ENCODE measurements around the gene ACIN1.
A peak's percentile ranks its signal among the peaks of the same experiment; 100 is the strongest.
"Not testable (repeated sequence)": the region's sequence is repeated elsewhere in the genome, so short reads cannot be mapped to it uniquely, and the experiment has no call there.

The ACIN1 gene

DNA sequence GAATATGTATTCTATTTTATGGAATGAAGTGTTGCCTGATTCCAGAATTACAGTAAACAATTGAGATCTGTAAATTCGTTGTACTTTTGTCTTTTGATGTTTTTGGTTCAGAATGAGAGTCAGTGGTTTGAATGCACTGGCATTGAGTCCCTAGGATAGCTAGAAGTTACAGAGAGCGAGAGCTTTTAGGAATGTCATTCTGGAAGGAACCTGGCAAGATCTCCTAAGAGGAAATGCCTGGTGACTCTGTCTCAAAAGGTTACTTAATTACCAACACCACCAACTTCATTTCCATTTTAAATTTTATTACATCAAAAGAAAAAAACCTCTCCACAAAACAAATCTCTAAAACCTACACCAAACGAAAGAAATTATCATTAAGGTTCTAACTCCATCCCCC is 30.1 kb upstream of the ACIN1 start:
- DNase-seq (ENCODE audit: low spot score) (no peak), FAIRE-seq (no peak)

DNA sequence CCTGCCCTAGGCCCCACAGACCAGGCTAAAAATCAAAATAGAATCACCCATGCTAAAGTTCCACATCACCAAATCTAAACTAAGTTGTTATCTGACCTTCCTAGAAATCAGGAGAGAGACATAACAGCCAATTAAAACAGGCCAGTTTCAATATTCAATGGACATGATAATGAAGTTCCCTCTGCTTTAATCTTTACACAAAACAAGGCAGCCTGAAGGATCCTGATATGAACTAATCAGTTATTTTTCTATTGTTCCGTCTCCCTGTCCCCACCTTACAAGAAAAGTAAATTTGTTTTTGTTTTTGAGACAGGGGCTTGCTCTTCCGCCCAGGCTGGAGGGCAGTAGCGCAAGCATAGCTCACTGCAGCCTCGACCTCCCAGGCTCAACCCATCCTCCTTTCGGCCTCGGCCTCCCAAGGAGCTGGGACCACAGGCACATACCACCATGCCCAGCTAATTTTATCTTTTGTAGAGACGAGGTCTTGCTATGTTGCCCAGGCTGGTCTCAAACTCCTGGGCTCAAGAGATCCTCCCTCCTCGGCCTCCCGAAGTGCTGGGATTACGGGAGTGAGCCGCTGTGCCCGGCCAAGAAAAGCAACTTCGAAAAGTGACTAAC is 29.5 kb upstream of the ACIN1 start:
- DNase-seq (ENCODE audit: low spot score) = no peak
- FAIRE-seq = no peak

DNA sequence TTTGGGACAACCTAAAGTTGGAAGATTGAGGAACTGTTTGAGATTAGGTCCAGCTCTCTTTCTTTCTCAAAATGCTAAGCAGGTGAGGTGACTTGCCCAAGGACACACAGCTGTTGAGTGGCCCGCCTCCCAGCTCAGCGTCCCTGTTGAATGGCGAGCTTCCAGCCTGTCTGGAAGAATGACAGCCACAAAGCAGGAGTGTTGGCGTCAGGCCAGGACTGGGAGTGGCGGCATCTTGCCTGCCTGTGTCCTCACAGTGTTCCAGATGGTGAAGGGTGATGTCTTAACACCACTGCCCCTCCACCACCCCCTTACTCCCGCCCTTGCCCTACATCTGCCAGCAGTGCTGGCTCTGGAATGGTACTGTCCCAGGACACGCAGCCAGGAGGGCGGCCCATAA is 28.5 kb upstream of the ACIN1 start:
- no peak for FAIRE-seq
- no peak for DNase-seq (ENCODE audit: low spot score)

DNA sequence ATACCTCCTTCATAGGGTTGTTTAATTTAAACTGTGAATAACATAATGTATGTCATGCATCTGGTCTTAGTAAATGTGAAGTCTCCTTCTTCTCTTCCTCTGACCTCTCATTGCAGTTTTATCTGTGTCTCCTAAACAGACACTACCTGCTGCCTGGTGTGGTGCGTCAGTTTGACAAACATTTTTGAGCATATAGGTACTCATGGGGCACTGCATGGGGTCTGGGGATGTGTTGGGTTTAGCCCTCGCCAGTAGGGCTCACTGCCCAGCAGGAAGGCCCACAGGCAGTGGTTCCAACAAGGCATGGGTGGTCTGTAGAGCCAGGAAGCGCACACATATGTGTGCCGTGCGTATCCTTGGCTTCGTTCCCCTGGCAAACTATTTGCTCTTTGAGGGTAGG is 27.1 kb upstream of the ACIN1 start:
- no peak for FAIRE-seq

DNA sequence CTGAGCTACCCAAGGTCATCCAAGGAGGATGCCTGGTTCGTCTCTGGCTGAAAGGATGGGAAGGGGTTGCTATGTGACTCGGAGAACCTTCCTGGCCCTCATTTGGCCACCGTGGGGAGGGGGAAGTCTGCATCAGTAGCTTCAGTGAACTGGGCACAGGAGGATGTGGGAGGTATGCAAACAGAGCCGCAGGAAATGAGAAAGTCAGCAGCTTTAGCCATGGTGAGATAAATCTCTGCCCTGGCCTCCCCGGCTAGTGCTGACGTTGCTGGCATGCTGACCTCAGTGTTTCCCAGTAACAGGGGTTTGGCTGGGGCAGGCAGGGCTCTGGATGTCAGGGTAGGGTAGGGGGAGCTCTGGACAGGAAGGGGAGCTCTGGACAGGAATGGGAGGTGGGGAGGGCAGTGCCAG is 26.4 kb upstream of the ACIN1 start:
- FAIRE-seq = no peak

More for the DNA sequence above, 27.1 kb upstream of the ACIN1 start:
- DNase-seq (ENCODE audit: low spot score) = no peak

DNA sequence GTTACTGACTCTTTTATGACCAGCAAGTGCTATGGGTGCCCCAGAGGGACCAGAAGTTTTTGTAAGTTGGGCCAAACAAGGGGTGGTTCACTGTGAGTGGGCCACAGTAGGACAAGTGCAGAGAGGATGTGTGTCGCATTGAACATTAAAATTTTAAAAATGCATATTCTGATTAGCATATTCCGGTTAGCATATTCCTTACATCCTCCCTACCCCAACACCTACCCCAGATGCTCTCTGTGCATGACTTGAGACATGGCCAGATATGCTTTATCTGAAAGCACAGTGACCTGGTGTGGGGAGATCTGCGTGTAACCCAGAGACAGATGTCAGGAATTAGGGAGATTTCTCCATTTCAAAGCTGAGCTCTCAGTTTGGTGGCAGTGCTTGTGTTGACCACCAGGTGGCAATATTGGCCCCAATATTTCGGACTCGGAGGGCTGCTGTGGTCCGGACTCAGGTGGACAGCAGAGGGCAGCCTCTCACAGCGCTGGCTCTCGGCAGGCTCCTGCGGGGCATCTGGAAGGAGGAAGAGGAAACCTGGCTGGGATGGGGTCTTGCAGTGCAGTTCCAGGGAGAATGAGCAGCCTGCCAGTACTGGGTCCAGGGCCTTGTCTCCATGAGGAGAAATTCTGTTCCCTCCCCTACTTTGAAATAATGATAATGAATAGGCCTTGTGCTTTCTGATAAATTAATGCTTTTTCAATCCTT is 25.8 kb upstream of the ACIN1 start:
- FAIRE-seq (no peak), DNase-seq (ENCODE audit: low spot score) (peak; percentile 64)

More for the DNA sequence above, 26.4 kb upstream of the ACIN1 start:
- peak; percentile 68 for DNase-seq (ENCODE audit: low spot score)

DNA sequence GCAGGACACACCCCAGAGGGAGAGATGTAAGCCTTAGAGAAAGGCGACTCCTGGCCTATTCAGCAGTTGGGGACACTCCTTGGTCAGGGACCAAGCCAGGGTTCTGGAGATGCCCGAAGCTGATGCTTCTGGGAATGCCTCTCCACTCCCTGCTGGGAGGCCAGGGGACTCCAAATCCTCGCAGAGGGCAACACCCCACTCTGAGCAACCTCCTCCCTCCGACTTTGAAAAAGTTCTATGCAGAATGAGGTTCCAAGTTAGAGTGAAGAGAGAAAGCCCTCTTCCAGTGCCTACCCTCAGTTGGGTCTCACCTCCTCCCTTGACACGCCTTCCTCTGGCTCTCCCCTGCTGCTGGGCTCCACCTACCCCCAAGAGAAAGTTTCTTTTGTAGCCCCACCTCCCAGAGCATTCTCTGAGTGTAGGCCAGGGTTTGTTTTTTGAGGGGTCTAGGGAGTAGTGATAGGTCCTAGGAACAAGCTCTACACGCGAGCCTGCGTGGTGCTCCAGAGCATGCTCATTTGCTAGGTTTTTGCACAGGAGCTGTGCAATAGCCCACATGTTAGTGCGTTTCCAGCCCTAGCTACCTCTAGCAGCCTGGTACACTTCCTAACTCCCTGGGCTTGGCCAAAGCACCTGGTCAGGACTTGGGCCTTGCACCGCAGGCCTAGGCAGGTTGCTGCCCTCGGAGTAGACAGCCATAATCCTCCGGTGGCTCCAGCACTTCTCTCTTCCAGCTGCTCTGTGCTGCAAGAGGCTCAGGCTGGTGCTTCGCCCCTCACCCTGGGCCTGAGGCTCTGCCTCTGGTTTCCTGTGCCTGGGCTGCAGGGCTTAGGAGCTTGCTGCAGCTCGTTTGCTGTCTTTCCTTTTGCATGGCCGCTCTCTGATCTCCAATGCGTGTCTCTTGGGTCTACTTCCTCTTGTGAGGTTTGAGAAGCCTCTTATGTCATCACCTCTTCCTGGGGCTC is 24.7 kb upstream of the ACIN1 start:
- DNase-seq (ENCODE audit: low spot score) (no peak), FAIRE-seq (no peak)

DNA sequence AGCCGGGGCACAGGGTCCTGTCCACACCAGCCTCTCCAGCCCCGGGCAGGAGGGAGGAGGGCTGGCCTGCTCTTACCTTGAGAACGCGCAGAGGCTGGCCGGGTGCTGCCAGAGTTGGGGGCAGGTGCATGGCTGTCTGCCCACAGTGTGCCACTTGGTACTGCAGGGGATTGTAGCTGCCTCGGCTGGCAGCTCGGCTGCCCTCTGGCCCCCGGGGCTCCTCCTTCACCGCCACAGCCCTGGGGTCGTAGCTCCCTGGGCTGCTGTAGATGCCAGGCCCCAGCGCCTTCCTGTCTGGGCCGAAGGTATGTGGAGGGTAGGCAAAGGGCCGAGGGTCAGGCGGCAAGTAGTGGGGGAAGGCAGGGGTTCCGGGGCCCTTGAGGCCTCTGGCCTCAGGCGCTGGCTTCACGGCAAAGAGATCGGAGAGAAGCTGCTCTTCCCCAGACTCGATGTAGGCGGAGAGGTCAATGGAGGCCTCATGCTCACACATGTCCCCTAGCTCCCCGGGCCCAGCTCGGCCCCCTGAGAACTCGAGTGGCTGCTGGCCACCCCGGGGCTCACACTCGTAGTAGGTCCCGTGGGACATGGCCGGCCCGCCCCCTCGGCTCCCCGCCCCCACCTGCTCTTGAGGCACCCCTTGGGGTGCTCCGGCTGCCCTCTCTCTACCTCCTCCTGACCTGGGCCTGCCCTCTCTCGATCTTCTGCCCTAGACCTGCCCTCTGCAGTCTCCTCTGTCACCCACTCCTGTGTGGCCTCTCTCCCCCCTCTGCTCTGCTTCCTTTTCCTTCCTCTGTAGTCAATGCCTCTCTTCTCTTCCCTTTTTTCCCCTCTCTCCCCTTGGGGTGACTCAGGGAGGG is 23.8 kb upstream of the ACIN1 start, which contains the start of gene CEBPE:
Gene CEBPE, minus strand, starts transcription at position 750 of the 857 bp plus-strand sequence. Its CDS starts 164 bp downstream, at position 586.
- FAIRE-seq = no peak
- no peak for DNase-seq (ENCODE audit: low spot score)

DNA sequence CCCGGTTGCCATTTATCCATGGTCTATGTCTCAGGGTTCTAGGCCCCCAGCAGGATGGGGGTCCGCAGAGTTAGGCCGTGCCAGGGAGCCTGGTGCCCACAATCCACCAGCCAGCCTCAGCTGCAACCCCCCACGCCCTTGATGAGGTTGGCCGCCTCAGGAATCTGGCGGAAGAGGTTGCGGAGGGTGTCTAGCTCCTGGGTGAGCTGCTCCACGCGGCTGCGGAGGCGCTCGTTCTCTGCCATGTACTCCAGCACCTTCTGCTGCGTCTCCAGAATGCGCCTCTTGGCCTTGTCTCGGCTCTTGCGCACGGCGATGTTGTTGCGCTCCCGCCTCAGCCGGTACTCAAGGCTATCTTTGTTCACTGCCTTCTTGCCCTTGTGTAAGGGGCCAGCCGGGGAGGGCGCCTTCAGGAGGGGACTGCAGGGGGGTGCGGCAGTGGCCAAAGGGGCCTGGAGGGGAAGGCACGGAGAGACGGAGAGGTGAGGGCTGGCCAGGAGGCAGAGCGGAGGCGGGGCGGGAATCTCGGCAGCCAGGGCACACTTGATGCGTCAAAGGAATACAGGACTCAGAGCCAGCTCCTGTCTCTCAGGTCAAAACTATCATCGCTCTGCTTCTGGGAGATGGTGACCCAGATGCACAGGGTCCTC is 22.6 kb upstream of the ACIN1 start:
- FAIRE-seq (no peak), DNase-seq (ENCODE audit: low spot score) (no peak)

DNA sequence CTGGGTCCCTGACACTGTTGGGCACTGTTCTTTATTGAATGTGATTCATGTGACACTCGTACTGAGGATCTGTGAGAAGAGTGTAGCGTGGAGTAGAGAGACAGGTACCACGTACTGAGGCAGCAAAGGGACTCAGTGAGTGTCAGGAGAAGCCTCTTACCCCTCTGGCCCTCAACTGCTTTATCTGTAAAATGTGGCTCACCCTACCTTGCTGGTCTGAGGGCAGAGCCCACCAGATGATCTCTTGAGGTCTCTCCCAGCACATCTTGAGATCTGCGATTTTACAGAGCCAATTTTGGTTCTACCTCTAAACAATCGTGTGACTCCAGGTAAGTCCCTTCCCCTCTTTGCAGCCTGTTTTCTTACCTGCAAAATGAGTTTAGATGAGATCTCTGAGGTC is 21.0 kb upstream of the ACIN1 start:
- DNase-seq (ENCODE audit: low spot score) = no peak
- FAIRE-seq = no peak

DNA sequence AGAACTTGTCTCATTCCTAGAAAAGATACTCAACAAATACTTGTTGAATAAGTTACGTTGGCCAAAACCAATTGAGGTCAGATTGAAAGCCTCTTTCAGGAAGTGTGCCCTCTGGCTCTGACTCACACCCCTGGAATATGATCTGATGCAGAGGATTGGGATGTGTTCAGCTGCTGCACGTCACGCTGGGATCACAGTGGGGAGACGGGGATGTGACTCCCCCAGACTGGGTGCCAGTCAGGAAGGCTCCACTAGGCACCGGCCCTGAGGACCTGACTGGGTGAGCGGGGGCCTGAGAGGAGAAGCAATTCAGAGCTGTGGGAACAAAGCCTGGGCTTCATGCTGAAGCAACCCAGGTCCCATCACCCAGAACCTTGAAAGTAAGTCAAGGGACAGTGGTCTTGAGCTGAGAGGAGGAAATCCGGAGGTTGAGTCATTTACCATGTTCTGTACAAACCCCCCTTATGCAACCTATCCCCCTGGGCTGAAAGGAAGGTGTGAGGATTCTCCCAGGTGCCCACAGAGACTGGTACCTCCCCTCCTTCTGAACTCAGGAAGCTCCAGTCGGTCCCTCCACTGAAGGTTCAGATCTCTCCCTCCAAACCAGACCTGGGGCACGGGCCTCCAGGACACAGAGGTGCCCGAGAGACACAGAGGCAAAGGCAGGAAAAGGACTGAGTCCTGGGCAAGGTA is 20.2 kb upstream of the ACIN1 start:
- peak; percentile 38 for FAIRE-seq
- DNase-seq (ENCODE audit: low spot score) = peak; percentile 82

DNA sequence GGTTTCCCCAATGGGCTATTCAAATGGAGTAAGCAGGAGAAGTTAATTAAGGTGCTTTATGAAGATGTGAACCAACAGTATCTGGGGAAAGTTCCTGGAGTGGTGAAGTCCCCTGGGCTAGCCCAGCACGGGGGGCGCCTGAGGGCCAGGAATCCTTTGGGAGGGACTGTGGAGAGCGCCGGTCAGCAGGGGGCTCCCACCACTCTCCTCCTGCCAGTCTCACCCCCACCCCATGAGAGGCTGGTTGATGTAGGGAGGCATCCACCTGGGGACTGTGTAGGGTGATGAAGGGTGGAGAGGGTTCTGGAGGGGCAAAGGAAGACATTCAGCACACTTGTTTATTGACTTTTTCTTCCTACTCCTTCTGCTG is 19.7 kb upstream of the ACIN1 start:
- DNase-seq (ENCODE audit: low spot score) (no peak), FAIRE-seq (no peak)

DNA sequence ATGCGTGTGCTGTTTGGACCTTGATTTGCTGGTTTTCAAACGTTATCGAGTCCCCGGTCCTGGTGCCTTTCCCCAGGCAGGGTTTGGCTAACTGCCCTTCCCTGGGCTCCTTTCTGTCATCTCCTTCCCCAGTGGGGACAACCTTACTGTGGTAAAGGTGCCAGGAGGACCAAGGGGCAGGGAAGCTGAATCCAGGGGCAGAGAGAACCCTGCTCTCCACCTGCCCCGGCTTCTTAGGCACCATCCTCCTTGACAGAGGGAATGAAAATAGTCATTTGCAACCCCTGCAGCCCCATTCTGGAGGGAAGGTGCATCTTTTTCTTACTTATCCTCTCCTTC is 19.2 kb upstream of the ACIN1 start:
- DNase-seq (ENCODE audit: low spot score) (no peak), FAIRE-seq (no peak)

DNA sequence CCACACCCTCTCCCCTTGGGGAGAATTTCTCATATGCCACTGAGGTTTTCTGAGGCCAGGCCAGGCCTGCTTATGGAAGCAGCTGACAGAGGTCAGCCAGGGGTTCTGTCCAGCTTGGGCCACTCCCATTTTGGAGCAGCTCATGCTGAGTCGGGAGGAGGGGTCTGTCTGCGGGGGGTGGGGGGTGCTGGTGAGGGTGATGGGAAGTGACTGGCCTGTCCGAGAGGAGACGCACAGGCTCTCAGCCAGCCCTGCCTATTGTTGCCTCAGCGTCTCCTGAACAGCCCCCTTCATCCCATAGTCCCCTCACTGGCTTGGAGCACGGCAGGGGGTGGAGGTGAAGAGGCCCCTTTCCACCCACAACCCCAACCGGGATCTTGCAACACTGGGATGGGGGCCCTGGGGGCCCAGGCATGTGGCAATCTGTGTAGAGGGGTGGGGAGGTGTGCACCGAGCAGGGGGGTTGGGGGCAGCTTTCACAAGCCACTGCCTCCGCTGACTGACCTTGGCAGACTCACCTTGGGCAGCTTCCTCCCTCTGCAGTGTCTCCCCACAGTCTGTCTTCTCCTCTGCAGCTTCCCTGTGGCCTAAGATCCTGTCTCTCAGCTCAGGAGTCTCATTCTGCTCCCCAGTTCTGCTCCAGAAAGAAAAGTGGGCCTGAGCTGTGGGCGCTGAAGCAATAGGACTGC is 18.6 kb upstream of the ACIN1 start:
- FAIRE-seq (no peak), DNase-seq (ENCODE audit: low spot score) (no peak)

DNA sequence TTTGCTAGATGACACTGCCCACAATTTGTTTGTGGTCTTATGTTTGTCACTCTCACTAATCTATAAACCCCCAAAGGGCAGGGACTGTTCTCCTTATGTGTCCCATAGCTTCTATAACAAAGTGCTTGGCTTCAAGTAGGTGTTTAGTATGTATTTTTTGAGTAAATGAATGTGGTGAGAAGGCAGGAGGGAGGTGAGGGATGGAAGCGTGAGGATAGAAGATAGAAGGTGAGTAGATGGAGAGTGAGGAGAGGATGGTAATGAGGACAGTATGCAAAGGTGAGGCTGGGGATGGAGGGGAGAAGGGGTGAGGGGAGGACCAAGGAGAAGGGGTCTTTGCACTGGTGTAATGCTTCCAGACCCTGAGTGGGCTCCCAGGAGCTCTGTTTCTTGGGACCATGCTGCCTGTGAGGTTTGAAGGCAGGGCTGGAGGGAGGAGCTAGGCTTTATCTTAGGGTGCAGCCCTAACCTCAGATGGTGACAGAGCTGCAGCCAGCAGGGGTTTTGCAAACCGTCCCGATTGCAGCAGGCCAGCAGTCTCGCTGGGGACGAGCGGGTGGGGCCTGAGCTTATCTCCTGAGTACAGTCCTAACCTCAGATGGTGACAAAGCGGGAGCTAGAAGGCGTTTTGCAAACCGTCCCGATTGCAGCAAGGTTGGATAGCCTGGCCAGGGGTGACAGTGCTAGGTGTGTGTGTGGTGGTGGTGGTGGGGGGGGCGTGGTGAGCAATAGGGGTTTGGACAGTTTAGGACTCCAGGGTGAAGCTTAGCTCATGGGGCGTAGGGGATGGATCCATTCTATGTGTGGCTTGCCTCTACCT is 17.6 kb upstream of the ACIN1 start:
- no peak for DNase-seq (ENCODE audit: low spot score)
- FAIRE-seq = no peak

DNA sequence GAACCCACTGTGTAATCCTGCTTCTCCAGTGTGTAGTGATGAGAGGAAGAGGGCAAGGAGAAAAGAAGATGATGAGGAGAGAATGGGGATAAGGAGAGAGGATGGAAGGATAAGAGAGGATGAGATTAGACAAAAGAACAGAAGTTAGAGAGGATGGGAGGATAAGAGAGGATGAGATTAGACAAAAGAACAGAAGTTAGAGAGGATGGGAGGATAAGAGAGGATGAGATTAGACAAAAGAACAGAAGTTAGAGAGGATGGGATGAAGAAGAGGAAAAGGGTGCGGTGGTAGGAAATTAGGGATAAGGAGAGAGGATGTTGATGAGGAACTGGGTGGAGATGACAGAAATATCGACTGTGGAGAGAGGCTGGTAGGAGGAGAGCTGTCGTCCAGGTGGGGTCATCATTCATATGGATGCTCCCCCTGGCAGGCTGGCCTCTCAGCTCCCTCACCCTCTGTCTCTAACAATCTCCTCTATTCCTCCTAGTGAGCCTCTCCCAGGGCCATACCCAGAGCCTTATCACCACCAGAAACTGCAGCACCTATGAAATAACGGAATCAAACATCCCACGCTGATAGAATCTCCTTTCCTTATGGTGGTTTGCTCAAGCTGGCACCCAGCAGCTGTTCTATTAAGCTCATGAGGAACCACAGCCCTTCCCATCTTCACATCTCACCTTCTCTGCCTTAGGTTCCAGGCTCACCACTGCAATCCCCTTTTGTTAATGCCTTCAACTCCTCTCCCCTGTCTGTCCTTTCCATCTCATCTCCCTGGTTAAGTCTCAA is 15.8 kb upstream of the ACIN1 start:
- no peak for FAIRE-seq
- no peak for DNase-seq (ENCODE audit: low spot score)

DNA sequence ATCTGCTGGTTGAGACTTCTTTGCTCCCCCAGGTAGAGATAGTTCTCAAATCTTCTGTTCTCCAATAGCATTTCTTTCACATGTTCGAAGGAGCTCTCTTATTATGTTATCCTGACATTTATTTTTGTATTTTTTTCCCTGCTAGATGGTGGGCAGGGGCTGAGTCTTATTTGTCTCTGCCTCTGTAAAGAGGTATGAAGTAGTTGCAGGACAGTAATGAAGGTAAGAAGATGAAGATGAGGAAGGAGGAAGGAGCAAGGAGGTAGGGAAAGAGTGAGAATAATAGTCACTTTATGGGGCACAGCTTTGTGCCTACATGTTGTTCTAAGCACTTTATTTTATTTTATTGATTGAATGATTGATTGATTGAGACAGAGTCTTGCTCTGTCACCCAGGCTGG is 14.8 kb upstream of the ACIN1 start:
- DNase-seq (ENCODE audit: low spot score) (no peak), FAIRE-seq (no peak)

DNA sequence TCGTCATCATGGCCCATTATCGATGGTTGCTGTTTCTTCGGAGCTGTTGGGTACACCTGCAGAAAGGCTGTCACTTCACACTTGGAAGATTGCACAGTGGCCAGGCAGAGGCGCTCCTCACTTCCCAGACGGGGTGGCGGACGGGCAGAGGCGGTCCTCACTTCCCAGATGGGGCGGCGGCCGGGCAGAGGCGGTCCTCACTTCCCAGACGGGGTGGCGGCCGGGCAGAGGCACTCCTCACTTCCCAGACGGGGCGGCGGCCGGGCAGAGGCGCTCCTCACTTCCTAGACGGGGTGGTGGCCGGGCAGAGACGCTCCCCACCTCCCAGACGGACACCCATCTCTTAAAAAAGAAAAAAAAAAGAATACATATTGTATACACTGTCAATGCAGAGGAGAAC is 13.2 kb upstream of the ACIN1 start:
- FAIRE-seq; DNase-seq (ENCODE audit: low spot score): not testable (repeated sequence)

All from RCC 7860 (cell line).